HepG2 (cell line): ENCODE data around the gene ACOT8. TPM values are rescaled to one million over a fixed set of nuclear protein-coding genes. Genes with fewer than 3 reads are reported as not detected.

Source experiments
- FOXC1 ChIP-seq: sonication (generic); formaldehyde crosslinking; IDR thresholded peaks from 2 replicates; pipeline ENCODE4 v1.8.0; 2022; ENCODE audit warnings: mild to moderate bottlenecking, missing genetic modification reagents, borderline replicate concordance
- HCFC1 ChIP-seq: fragments of 150-350 bp; IDR thresholded peaks from 2 replicates; pipeline ENCODE4 v1.6.1; 2014; ENCODE audit warnings: low read depth, low read length
- HNRNPK ChIP-seq: fragments of 200-400 bp; formaldehyde crosslinking; IDR thresholded peaks from 2 replicates; pipeline ENCODE4 v1.6.1; 2018; ENCODE audit warnings: low read length, low read depth, moderate library complexity, mild to moderate bottlenecking; ENCODE audit not compliant: poor library complexity, severe bottlenecking
- KLF15 ChIP-seq: sonication (generic); formaldehyde crosslinking; IDR thresholded peaks from 2 replicates; pipeline ENCODE4 v1.8.1; 2023; ENCODE audit warnings: borderline replicate concordance, mild to moderate bottlenecking, inconsistent platforms, missing genetic modification reagents, mixed read lengths
- NFE2L2 ChIP-seq: fragments of 150-350 bp; IDR thresholded peaks from 2 replicates; pipeline ENCODE4 v1.6.1; 2014; ENCODE audit warnings: low read length
- NR2F2 ChIP-seq: IDR thresholded peaks from 2 replicates; pipeline ENCODE4 v1.6.1; 2012; ENCODE audit warnings: low read depth, inconsistent platforms, borderline replicate concordance
- PHF21A ChIP-seq: sonication (generic); formaldehyde crosslinking; IDR thresholded peaks from 2 replicates; pipeline ENCODE4 v1.5.0; 2020; ENCODE audit warnings: mild to moderate bottlenecking, missing genetic modification reagents
- SKI ChIP-seq: fragments of 450-650 bp; IDR thresholded peaks from one replicate; pipeline ENCODE4 v1.6.1; 2018; ENCODE audit warnings: mild to moderate bottlenecking; ENCODE audit not compliant: partially characterized antibody
- SMC3 ChIP-seq: IDR thresholded peaks from 2 replicates; pipeline ENCODE4 v1.6.1; 2011; ENCODE audit warnings: low read length, improper control_type of control experiment
- ZIK1 ChIP-seq: sonication (generic); formaldehyde crosslinking; IDR thresholded peaks from 2 replicates; pipeline ENCODE4 v1.5.0; 2020; ENCODE audit warnings: mild to moderate bottlenecking, low read depth, missing genetic modification reagents, borderline replicate concordance
- ZKSCAN1 ChIP-seq: fragments of 150-350 bp; IDR thresholded peaks from 2 replicates; pipeline ENCODE4 v1.6.1; 2014; ENCODE audit warnings: low read length
- ZNF160 ChIP-seq: sonication (generic); formaldehyde crosslinking; IDR thresholded peaks from 2 replicates; pipeline ENCODE4 v1.8.0; 2022; ENCODE audit warnings: mild to moderate bottlenecking, inconsistent platforms, missing genetic modification reagents
- ZNF30 ChIP-seq: sonication (generic); formaldehyde crosslinking; IDR thresholded peaks from 2 replicates; pipeline ENCODE4 v1.5.0; 2020; ENCODE audit warnings: mild to moderate bottlenecking, missing genetic modification reagents
- ZNF430 ChIP-seq: sonication (generic); formaldehyde crosslinking; IDR thresholded peaks from 2 replicates; pipeline ENCODE4 v1.9.0; 2021; ENCODE audit warnings: mild to moderate bottlenecking, missing genetic modification reagents
- ZNF605 ChIP-seq: sonication (generic); formaldehyde crosslinking; IDR thresholded peaks from 2 replicates; pipeline ENCODE4 v1.8.0; 2022; ENCODE audit warnings: mild to moderate bottlenecking, missing genetic modification reagents
- ZNF747 ChIP-seq: sonication (generic); formaldehyde crosslinking; IDR thresholded peaks from 2 replicates; pipeline ENCODE4 v1.8.1; 2023; ENCODE audit warnings: missing genetic modification reagents, mild to moderate bottlenecking, borderline replicate concordance
- ZNF766 ChIP-seq: sonication (generic); formaldehyde crosslinking; IDR thresholded peaks from 2 replicates; pipeline ENCODE4 v1.5.0; 2020; ENCODE audit warnings: missing genetic modification reagents, borderline replicate concordance
- ZNF83 ChIP-seq: sonication (generic); formaldehyde crosslinking; IDR thresholded peaks from 2 replicates; pipeline ENCODE4 v1.4.0; 2020; ENCODE audit warnings: missing genetic modification reagents, mild to moderate bottlenecking, borderline replicate concordance
- ZSCAN22 ChIP-seq: sonication (generic); formaldehyde crosslinking; IDR thresholded peaks from 2 replicates; pipeline ENCODE4 v1.4.0; 2020; ENCODE audit warnings: mild to moderate bottlenecking, missing genetic modification reagents
- ZSCAN30 ChIP-seq: sonication (generic); formaldehyde crosslinking; IDR thresholded peaks from 2 replicates; pipeline ENCODE4 v1.5.0; 2020; ENCODE audit warnings: mild to moderate bottlenecking, missing genetic modification reagents
- polyA plus RNA-seq, 8 experiments: library from polyadenylated mRNA; depleted of rRNA in 3 of 8; stranded (reverse) in 7 of 8; unstranded in 1 of 8; fragments of >200 nt; fragmentation: Illumina TruSeq in 4 of 8; extraction: Trizol in 4 of 8; gene quantifications; 2 replicates each; pipeline versions ENCODE4 v1.2.1 to v1.2.3, GENCODE V29; 2011 to 2016; ENCODE audit warnings: low read depth in 4 of 8, missing spikeins in 1 of 8, mixed read lengths in 1 of 8; ENCODE audit not compliant: insufficient read depth in 1 of 8
- total RNA-seq, 5 experiments: library from RNA; depleted of rRNA; stranded (reverse); fragments of >200 nt; fragmentation: Illumina TruSeq; extraction: Trizol; gene quantifications; 2 replicates each; pipeline ENCODE4 v1.2.3, GENCODE V29; 2016; ENCODE audit warnings: low read depth in 1 of 5
- TF ChIP-seq, protein P1 (sequence below): sonication (generic); formaldehyde crosslinking; IDR thresholded peaks from 2 replicates; pipeline ENCODE4 v1.5.1; 2020; ENCODE audit warnings: missing genetic modification reagents, mild to moderate bottlenecking, borderline replicate concordance
- TF ChIP-seq, protein P2 (sequence below): IDR thresholded peaks from 2 replicates; pipeline ENCODE4 v1.6.1; 2018; ENCODE audit warnings: missing genetic modification reagents, mild to moderate bottlenecking, missing compliant biosample characterization
- TF ChIP-seq, protein P3 (sequence below): sonication (generic); formaldehyde crosslinking; IDR thresholded peaks from 2 replicates; pipeline ENCODE4 v1.8.0; 2022; ENCODE audit warnings: missing genetic modification reagents, mild to moderate bottlenecking, borderline replicate concordance
- TF ChIP-seq, protein P4 (sequence below): sonication (generic); formaldehyde crosslinking; IDR thresholded peaks from 2 replicates; pipeline ENCODE4 v1.8.0; 2022; ENCODE audit warnings: mild to moderate bottlenecking, missing genetic modification reagents; ENCODE audit not compliant: insufficient replicate concordance

ACOT8 gene
- total and polyA plus RNA-seq, 2 of the 13 experiments (the other 11 are each of a cell fraction or from before 2014, with no cell fraction given): 31.4 to 45.5 TPM

DNA sequence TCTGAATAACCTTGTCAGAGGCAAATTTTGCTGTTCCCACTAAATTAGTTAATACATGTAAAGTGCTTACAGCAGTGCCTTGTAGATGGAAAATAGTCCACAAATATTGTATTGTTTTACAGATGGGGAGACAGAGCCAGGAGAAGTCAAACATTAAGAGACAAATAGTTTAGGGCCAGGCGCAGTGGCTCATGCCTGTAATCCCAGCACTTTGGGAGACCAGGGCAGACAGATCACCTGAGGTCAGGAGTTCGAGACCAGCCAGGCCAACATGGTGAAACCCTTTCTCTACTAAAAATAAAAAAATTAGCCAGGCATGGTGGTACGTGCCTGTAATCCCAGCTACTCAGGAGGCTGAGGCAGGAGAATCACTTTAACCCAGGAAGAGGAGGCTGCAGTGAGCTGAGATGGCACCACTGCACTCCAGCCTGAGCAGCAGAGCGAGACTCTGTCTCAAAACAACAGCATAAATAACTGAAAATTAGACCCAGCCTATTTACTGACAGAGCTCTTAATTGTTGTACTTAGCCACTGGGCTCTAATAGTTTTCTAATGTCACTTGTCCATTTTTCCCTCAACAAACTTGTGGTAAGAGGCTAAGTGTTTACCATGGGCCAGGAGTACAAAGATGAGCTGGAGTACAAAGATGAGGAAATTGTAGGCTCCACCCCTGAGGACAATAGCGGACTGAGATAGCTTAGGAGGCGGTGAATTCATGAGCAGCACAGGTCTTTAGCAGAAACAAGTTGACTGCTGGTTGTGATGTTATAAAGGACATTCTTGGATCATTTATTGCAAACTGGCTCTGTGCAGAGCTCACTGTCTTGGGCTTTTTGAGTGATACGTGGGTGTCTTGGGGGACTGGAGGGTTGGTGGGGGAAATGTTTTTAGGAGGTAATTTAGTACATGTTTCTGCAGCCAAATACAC, 6.6 kb upstream of the ACOT8 start (continued):
- TF ChIP-seq FOXC1 (CRISPR knock-in tag) (no peak; the same call in 1 of the 2 replicates), ZKSCAN1 (no peak), NFE2L2 (no peak), ZIK1 (CRISPR knock-in tag) (no peak), ZNF160 (CRISPR knock-in tag) (no peak), HNRNPK (no peak), ZNF83 (CRISPR knock-in tag) (no peak), ZSCAN22 (CRISPR knock-in tag) (no peak), ZNF747 (CRISPR knock-in tag) (no peak), ZNF30 (CRISPR knock-in tag) (no peak), PHF21A (CRISPR knock-in tag) (peak; percentile 62; the same call in 1 of the 2 replicates), NR2F2 (no peak), HCFC1 (no peak), ZSCAN30 (CRISPR knock-in tag) (no peak), SKI (no peak), SMC3 (peak; percentile 33; the same call in 1 of the 2 replicates), ZNF430 (CRISPR knock-in tag) (no peak), KLF15 (no peak), ZNF766 (no peak), ZNF605 (0 out of 2 replicates have a peak, but pooled peaks have one; percentile 52)
- TF ChIP-seq, protein P1, sequence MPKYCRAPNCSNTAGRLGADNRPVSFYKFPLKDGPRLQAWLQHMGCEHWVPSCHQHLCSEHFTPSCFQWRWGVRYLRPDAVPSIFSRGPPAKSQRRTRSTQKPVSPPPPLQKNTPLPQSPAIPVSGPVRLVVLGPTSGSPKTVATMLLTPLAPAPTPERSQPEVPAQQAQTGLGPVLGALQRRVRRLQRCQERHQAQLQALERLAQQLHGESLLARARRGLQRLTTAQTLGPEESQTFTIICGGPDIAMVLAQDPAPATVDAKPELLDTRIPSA (CRISPR knock-in tag): no peak
- TF ChIP-seq, protein P2, sequence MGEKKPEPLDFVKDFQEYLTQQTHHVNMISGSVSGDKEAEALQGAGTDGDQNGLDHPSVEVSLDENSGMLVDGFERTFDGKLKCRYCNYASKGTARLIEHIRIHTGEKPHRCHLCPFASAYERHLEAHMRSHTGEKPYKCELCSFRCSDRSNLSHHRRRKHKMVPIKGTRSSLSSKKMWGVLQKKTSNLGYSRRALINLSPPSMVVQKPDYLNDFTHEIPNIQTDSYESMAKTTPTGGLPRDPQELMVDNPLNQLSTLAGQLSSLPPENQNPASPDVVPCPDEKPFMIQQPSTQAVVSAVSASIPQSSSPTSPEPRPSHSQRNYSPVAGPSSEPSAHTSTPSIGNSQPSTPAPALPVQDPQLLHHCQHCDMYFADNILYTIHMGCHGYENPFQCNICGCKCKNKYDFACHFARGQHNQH (CRISPR knock-in tag): peak; percentile 68
- TF ChIP-seq, protein P3, sequence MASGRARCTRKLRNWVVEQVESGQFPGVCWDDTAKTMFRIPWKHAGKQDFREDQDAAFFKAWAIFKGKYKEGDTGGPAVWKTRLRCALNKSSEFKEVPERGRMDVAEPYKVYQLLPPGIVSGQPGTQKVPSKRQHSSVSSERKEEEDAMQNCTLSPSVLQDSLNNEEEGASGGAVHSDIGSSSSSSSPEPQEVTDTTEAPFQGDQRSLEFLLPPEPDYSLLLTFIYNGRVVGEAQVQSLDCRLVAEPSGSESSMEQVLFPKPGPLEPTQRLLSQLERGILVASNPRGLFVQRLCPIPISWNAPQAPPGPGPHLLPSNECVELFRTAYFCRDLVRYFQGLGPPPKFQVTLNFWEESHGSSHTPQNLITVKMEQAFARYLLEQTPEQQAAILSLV (CRISPR knock-in tag): 0 out of 2 replicates have a peak, but pooled peaks have one; percentile 69
- TF ChIP-seq, protein P4, sequence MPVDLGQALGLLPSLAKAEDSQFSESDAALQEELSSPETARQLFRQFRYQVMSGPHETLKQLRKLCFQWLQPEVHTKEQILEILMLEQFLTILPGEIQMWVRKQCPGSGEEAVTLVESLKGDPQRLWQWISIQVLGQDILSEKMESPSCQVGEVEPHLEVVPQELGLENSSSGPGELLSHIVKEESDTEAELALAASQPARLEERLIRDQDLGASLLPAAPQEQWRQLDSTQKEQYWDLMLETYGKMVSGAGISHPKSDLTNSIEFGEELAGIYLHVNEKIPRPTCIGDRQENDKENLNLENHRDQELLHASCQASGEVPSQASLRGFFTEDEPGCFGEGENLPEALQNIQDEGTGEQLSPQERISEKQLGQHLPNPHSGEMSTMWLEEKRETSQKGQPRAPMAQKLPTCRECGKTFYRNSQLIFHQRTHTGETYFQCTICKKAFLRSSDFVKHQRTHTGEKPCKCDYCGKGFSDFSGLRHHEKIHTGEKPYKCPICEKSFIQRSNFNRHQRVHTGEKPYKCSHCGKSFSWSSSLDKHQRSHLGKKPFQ: no peak
